ENCODE measurements around the gene STAU1. TPM values are rescaled to one million over a fixed set of nuclear protein-coding genes. Genes with fewer than 3 reads are reported as not detected.

STAU1 gene
- total and polyA plus RNA-seq, 2 of the 13 experiments (the other 11 are each of a cell fraction or from before 2014, with no cell fraction given) = 119 to 133 TPM

DNA sequence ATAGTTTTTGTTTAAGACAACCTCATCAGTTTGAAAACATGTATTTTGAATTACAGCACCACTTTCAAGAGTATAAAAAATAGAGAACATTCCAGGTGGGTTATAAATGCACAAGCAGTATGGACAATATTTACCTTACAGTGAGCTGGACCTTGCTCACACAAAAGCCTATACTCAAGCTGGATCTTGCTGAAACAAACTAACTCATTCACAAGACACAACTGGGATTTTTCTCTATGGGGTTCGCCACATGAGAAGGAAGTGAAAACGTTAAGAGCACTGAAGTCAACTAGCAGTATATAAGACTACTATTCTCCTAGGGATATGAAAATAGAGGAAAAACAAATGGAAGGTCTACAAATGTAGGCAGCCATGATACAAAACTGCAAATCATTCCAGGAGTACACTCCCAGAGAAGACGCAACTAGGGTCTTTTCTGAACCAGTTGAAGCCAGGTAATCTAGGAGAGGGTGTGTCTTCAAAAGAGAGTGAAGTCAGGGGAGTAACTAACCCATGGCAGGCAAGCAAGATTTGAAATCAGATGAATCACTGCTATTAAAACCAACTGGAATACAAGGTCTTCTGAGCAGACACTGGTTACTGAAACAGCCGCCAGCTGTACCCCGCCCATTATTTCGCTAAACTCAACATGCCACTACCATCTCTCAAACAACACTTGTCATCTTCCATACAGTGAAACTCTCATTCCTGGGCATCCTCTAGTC lies 26.5 kb downstream of the STAU1 start:
- Histone ChIP-seq H3K9ac (ENCODE audit: insufficient read depth, low read depth, low read length) (peak overlapping the region; percentile 13), H3K79me2 (ENCODE audit: insufficient read depth, low read length) (peaks cover 91% of the 10 kb centered on the region), H3K4me1 (ENCODE audit: insufficient read depth, low read length) (peaks cover 55% of the 10 kb centered on the region), H2AFZ (ENCODE audit: low read length) (no peak overlapping the region), H3K4me3 (replicated peaks in 1 of 3; ENCODE audit: insufficient read depth in 1 of 3, low read depth in 2 of 3, low read length in 3 of 3) (peak overlapping the region in 1 of 3 experiments; percentile 8; a peak in 1 of 6 replicates), H4K20me1 (ENCODE audit: insufficient read depth, low read length) (peaks cover 56% of the 10 kb centered on the region), H3K27ac (ENCODE audit: extremely low read length, insufficient read depth, low read length) (peak overlapping the region; percentile 69), H3K9me3 (ENCODE audit: low read length) (no peaks in the 10 kb centered on the region), H3K36me3 (replicated peaks in 1 of 2; ENCODE audit: control insufficient read depth in 1 of 2, insufficient read depth in 2 of 2, low read length in 2 of 2) (peaks cover 25 to 44% of the 10 kb centered on the region in 2 experiments), H3K27me3 (ENCODE audit: control insufficient read depth in 1 of 2, insufficient read depth in 2 of 2, low read length in 2 of 2) (no peaks in the 10 kb centered on the region), H3K4me2 (ENCODE audit: low read depth, low read length) (peak overlapping the region; percentile 61)
- peak; percentile 86 for DNase-seq (ENCODE audit: low spot score)
- POLR2A ChIA-PET = interaction anchor here (0.9 to 2.1 kb wide), 5 partner anchors 10 to 57 kb away, joined by 3 to 9 read pairs (median 4); partner anchors contain the start of gene DDX27
- in situ Hi-C loops (cut with HindIII; ENCODE audit: extremely low pct_ligation_motif_present, low pct_unique_long_range_greater_than_20kb) = no loop called here
- peak; percentile 46 for FAIRE-seq
- ATAC-seq = peak; percentile 84
- CTCF ChIA-PET (ENCODE audit: low intra/inter-chr PET ratio, low total read pairs) = no interaction called here
- BruUV-seq (replicated peaks) = no TSS peak
- 67% methylated on average over 6 of the region's 6 CpGs for WGBS (ENCODE audit: low lambda C conversion rate)
- intact Hi-C loops (cut with micrococcal nuclease; ENCODE audit: unreplicated experiment) = loop anchor here (2.0 kb wide), 1 partner anchor 23 kb away; no protein-coding TSS in a partner anchor
- TF ChIP-seq, protein P1, sequence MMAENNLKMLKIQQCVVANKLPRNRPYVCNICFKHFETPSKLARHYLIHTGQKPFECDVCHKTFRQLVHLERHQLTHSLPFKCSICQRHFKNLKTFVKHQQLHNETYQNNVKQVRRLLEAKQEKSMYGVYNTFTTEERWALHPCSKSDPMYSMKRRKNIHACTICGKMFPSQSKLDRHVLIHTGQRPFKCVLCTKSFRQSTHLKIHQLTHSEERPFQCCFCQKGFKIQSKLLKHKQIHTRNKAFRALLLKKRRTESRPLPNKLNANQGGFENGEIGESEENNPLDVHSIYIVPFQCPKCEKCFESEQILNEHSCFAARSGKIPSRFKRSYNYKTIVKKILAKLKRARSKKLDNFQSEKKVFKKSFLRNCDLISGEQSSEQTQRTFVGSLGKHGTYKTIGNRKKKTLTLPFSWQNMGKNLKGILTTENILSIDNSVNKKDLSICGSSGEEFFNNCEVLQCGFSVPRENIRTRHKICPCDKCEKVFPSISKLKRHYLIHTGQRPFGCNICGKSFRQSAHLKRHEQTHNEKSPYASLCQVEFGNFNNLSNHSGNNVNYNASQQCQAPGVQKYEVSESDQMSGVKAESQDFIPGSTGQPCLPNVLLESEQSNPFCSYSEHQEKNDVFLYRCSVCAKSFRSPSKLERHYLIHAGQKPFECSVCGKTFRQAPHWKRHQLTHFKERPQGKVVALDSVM (CRISPR knock-in tag; IDR thresholded peaks at IDR 0.05) = no peak
- TF ChIP-seq MXI1 (IDR thresholded peaks at IDR 0.05; ENCODE audit: borderline replicate concordance, low read depth, low read length) (peak; percentile 34; the same call in 1 of the 3 replicates), TAF15 (IDR thresholded peaks at IDR 0.05; ENCODE audit: low read depth, low read length, poor library complexity, severe bottlenecking) (no peak), HMG20A (CRISPR knock-in tag; IDR thresholded peaks at IDR 0.05; ENCODE audit: borderline replicate concordance) (peak; percentile 48; the same call in 1 of the 2 replicates), GTF2F1 (IDR thresholded peaks at IDR 0.05; ENCODE audit: low read length) (no peak), ZGPAT (CRISPR knock-in tag; IDR thresholded peaks at IDR 0.05) (0 out of 2 replicates have a peak, but pooled peaks have one; percentile 37), MYC (CRISPR knock-in tag; IDR thresholded peaks at IDR 0.05; ENCODE audit: borderline replicate concordance) (no peak), ZNF816 (CRISPR knock-in tag; IDR thresholded peaks at IDR 0.05; ENCODE audit: borderline replicate concordance) (no peak), ZNF24 (IDR thresholded peaks at IDR 0.05) (no peak), EED (CRISPR knock-in tag; IDR thresholded peaks at IDR 0.05) (no peak), ATF1 (CRISPR knock-in tag; IDR thresholded peaks at IDR 0.05) (no peak), FOXM1 (CRISPR knock-in tag; IDR thresholded peaks at IDR 0.05) (no peak), LCORL (IDR thresholded peaks at IDR 0.05) (no peak), LCORL (CRISPR knock-in tag; IDR thresholded peaks at IDR 0.05) (0 out of 2 replicates have a peak, but pooled peaks have one; percentile 31), ZNF512 (CRISPR knock-in tag; IDR thresholded peaks at IDR 0.05) (no peak), TIGD3 (CRISPR knock-in tag; IDR thresholded peaks at IDR 0.05; ENCODE audit: borderline replicate concordance) (no peak)
- TF ChIP-seq, protein P2, sequence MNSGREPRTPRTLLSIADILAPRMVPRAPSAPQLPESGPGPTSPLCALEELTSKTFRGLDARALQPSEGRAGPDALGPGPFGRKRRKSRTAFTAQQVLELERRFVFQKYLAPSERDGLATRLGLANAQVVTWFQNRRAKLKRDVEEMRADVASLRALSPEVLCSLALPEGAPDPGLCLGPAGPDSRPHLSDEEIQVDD (CRISPR knock-in tag; IDR thresholded peaks at IDR 0.05; ENCODE audit: borderline replicate concordance) = no peak
